ENCODE measurements around the gene PCDHGA1.
"Not testable (repeated sequence)": the region's sequence is repeated elsewhere in the genome, so short reads cannot be mapped to it uniquely, and the experiment has no call there.

The PCDHGA1 gene

GRCh38 chr5:141412854-141413539 is 82.7 kb downstream of the PCDHGA1 start, which contains the start of gene PCDHGA10:
Gene PCDHGA10, plus strand, starts transcription at chr5:141412987. Its CDS starts 189 bp downstream, at chr5:141413176.
- no peak for FAIRE-seq

DNA sequence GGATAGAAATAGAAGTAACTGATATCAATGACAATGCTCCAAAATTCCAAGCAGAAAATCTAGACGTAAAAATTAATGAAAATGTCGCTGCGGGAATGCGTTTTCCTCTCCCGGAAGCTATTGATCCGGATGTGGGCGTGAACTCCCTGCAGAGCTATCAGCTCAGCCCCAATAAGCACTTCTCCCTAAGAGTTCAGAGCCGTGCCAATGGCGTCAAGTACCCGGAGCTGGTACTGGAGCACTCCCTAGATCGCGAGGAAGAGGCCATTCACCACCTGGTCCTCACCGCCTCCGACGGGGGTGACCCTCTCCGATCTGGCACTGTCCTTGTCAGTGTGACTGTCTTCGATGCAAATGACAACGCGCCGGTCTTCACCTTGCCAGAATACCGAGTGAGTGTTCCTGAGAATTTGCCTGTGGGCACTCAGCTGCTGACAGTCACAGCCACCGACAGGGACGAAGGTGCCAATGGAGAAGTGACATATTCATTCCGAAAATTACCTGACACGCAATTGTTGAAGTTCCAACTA is 83.3 kb downstream of the PCDHGA1 start:
- FAIRE-seq: no peak

DNA sequence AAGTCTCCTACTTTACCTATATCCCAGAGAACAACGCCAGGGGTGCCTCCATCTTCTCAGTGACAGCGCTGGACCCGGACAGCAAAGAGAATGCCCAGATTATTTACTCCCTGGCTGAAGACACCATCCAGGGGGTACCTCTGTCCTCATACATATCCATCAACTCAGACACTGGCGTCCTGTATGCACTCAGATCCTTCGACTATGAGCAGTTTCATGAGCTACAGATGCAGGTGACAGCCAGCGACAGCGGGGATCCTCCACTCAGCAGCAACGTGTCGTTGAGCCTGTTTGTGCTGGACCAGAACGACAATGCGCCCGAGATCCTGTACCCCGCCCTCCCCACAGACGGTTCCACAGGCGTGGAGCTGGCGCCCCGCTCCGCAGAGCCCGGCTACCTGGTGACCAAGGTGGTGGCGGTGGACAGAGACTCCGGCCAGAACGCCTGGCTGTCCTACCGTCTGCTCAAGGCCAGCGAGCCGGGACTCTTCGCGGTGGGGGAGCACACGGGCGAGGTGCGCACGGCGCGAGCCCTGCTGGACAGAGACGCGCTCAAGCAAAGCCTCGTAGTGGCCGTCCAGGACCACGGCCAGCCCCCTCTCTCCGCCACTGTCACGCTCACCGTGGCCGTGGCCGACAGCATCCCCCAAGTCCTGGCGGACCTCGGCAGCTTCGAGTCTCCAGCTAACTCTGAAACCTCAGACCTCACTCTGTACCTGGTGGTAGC is 84.4 kb downstream of the PCDHGA1 start:
- FAIRE-seq: not testable (repeated sequence)

- FAIRE-seq: not testable (repeated sequence)
Observed at GRCh38 chr5:141415275-141415618, 84.9 kb downstream of the PCDHGA1 start.

DNA sequence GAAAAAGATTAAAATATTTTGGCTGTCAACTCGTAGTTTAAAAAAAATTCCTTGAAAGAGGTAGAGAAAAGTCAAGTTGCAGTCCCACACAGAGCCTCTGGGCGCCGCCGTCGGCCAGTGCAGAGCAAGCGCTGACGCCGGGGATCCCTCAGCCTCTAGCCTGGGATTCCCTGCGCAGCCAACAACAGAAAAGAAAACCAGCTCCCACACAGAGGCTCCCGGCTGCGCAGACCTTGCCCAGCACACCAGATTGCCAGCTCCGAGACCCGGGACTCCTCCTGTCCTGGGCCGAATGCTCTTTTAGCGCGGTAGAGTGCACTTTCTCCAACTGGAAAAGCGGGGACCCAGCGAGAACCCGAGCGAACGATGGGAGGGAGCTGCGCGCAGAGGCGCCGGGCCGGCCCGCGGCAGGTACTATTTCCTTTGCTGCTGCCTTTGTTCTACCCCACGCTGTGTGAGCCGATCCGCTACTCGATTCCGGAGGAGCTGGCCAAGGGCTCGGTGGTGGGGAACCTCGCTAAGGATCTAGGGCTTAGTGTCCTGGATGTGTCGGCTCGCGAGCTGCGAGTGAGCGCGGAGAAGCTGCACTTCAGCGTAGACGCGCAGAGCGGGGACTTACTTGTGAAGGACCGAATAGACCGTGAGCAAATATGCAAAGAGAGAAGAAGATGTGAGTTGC is 87.3 kb downstream of the PCDHGA1 start, which contains the start of gene PCDHGB7:
Gene PCDHGB7, plus strand, starts transcription at position 184 of the 679 bp plus-strand sequence. Its CDS starts 183 bp downstream, at position 367.
- FAIRE-seq: not testable (repeated sequence)

DNA sequence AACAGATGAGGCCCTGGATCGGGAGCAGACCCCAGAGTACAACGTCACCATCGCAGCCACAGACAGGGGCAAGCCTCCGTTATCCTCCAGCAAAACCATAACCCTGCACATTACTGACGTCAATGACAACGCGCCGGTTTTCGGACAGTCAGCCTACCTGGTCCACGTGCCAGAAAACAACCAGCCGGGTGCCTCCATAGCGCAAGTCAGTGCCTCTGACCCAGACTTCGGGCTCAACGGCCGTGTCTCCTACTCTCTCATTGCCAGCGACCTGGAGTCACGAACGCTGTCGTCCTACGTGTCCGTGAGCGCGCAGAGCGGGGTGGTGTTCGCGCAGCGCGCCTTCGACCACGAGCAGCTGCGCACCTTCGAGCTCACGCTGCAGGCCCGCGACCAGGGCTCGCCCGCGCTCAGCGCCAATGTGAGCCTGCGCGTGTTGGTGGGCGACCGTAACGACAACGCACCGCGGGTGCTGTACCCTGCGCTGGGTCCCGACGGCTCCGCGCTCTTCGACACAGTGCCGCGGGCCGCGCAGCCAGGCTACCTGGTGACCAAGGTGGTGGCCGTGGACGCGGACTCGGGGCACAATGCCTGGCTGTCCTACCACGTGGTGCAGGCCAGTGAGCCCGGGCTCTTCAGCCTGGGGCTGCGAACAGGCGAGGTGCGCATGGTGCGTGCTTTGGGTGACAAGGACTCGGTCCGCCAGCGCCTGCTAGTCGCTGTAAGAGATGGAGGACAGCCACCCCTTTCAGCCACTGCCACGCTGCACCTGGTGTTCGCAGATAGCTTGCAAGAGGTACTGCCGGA is 89.0 kb downstream of the PCDHGA1 start:
- FAIRE-seq: no peak

GRCh38 chr5:141420855-141421488 is 90.7 kb downstream of the PCDHGA1 start, which contains the start of gene PCDHGA11:
Gene PCDHGA11, plus strand, starts transcription at chr5:141421051. Its CDS starts 177 bp downstream, at chr5:141421228.
- no peak for FAIRE-seq

- FAIRE-seq: no peak
Observed at GRCh38 chr5:141421489-141421855, 91.2 kb downstream of the PCDHGA1 start.

DNA sequence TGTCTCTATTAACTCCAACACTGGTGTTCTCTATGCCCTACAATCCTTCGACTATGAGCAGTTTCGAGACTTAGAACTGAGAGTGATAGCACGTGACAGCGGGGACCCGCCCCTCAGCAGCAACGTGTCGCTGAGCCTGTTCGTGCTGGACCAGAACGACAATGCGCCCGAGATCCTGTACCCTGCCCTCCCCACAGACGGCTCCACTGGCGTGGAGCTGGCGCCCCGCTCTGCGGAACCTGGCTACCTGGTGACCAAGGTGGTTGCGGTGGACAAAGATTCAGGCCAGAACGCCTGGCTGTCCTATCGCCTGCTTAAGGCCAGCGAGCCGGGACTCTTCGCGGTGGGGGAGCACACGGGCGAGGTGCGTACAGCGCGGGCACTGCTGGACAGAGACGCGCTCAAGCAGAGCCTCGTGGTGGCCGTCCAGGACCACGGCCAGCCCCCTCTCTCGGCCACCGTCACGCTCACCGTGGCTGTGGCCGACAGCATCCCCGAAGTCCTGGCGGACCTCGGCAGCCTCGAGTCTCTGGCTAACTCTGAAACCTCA is 92.5 kb downstream of the PCDHGA1 start:
- no peak for FAIRE-seq

GRCh38 chr5:141427783-141428426 is 97.6 kb downstream of the PCDHGA1 start:
- no peak for FAIRE-seq

DNA sequence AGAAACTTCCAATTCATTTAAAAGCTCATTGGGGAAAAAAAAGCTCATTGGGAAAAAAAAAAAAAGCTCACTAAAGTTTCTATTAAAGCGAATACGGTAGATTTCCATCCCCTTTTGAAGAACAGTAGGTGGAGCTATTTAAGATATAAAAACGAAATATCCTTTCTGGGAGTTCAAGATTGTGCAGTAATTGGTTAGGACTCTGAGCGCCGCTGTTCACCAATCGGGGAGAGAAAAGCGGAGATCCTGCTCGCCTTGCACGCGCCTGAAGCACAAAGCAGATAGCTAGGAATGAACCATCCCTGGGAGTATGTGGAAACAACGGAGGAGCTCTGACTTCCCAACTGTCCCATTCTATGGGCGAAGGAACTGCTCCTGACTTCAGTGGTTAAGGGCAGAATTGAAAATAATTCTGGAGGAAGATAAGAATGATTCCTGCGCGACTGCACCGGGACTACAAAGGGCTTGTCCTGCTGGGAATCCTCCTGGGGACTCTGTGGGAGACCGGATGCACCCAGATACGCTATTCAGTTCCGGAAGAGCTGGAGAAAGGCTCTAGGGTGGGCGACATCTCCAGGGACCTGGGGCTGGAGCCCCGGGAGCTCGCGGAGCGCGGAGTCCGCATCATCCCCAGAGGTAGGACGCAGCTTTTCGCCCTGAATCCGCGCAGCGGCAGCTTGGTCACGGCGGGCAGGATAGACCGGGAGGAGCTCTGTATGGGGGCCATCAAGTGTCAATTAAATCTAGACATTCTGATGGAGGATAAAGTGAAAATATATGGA is 100.2 kb downstream of the PCDHGA1 start, which contains the start of gene PCDHGA12:
Gene PCDHGA12, plus strand, starts transcription at position 176 of the 782 bp plus-strand sequence. Its CDS starts 253 bp downstream, at position 429.
- no peak for FAIRE-seq

GRCh38 chr5:141431286-141431685 is 101.0 kb downstream of the PCDHGA1 start:
- FAIRE-seq: no peak

DNA sequence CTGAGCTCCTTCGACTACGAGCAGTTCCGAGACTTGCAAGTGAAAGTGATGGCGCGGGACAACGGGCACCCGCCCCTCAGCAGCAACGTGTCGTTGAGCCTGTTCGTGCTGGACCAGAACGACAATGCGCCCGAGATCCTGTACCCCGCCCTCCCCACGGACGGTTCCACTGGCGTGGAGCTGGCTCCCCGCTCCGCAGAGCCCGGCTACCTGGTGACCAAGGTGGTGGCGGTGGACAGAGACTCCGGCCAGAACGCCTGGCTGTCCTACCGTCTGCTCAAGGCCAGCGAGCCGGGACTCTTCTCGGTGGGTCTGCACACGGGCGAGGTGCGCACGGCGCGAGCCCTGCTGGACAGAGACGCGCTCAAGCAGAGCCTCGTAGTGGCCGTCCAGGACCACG is 102.0 kb downstream of the PCDHGA1 start:
- not testable (repeated sequence) for FAIRE-seq

GRCh38 chr5:141432726-141433125 is 102.4 kb downstream of the PCDHGA1 start:
- FAIRE-seq: not testable (repeated sequence)

- no peak for FAIRE-seq
Observed at GRCh38 chr5:141434006-141434405, 103.7 kb downstream of the PCDHGA1 start.

DNA sequence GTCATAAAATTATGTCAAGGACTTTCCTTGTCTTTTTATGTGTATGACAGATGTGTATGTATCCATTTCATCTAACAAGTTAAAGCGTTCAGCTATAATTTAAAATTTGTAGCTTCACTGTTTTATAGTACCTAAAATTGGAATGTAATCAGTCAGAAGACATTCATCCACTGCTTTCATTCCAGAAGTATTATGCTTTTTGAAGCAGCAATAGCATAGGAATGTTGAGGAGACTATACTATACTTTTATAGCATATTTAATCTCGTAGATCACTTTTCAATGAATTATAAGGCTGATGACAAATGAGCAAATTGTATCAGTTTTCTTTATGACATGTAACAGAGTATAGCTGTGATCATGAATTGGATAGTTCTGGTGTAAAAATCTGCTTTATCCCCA is 106.9 kb downstream of the PCDHGA1 start:
- no peak for FAIRE-seq

DNA sequence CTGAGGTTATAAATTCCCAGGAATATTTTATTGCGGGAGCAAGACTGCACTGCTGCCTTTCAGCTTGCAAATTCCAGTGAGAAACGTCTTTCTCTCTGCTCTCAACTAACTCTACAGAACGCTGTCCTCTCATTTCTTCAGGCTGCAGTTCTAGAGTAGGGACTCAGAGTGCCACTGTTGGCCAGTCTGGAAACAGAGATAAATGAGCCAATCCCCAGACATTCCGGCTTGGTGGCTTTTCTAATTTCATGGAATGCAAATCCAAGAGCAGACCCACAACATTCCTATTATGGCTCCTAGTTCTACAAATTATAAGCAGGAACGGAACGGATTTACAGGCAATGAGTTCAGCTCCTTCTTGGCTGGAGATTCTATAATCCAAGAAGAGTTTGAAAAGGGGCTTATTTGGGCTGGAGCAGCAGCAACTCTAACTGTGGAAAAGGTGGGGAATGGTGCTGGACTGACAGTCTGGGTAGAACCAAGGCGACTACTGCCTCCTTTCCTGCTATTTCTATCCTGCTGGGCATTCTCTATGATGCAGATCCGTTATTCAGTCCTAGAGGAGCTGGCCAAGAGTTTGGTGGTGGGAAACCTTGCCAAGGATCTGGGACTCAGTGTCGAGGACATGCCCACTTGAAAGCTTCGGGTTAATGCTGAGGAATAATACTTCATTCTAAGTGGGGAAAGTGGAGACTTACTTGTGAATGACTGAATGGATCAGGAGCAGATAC is 109.3 kb downstream of the PCDHGA1 start:
- no peak for FAIRE-seq

- no peak for FAIRE-seq
Observed at GRCh38 chr5:141440341-141440740, 110.0 kb downstream of the PCDHGA1 start.

GRCh38 chr5:141441571-141442170 is 111.4 kb downstream of the PCDHGA1 start:
- no peak for FAIRE-seq

Data from colon (tissue), 2 donors.